Measurements from ENCODE around the gene SLX9.

Gene SLX9

GRCh38 chr21:44991538-44992483, 52.0 kb downstream of the SLX9 start:
- no peaks in the 10 kb centered on the region for H3K9me3 ChIP-seq (ENCODE audit: low read length)
- TF ChIP-seq EZH2 (IDR thresholded peaks at IDR 0.05; ENCODE audit: borderline replicate concordance, low read length), result no peak
- no peak for TF ChIP-seq CTCF (IDR thresholded peaks at IDR 0.05; ENCODE audit: low read length)
- H4K20me1 ChIP-seq (ENCODE audit: insufficient read depth, low read length), result no peaks in the 10 kb centered on the region
- no peak overlapping the region for H3K4me2 ChIP-seq (ENCODE audit: low read length)
- H3K4me1 ChIP-seq (ENCODE audit: insufficient read depth, low read length, severe bottlenecking), result no peaks in the 10 kb centered on the region
- H3K27ac ChIP-seq (ENCODE audit: low read depth, low read length, poor library complexity, severe bottlenecking), result no peak overlapping the region
- no peak overlapping the region for H3K9ac ChIP-seq (ENCODE audit: low read length)
- H3K27me3 ChIP-seq (ENCODE audit: insufficient read depth, low read length), result no peaks in the 10 kb centered on the region; the same call in 1 of the 2 replicates
- H3F3A ChIP-seq (ENCODE audit: insufficient read depth, low read length), result no peaks in the 10 kb centered on the region
- H3K36me3 ChIP-seq (ENCODE audit: insufficient read depth, low read length), result no peaks in the 10 kb centered on the region
- no peak overlapping the region for H3K4me3 ChIP-seq (ENCODE audit: low read depth, low read length, poor library complexity, severe bottlenecking)
- H3K79me2 ChIP-seq (ENCODE audit: insufficient read depth, low read length), result no peaks in the 10 kb centered on the region
- H2AFZ ChIP-seq (ENCODE audit: low read length), result no peak overlapping the region
- no peaks in the 10 kb centered on the region for H3K9me2 ChIP-seq (ENCODE audit: low read depth, low read length)

GRCh38 chr21:44992608-44993031, 52.8 kb downstream of the SLX9 start:
- no peak overlapping the region for H3K27ac ChIP-seq (ENCODE audit: low read depth, low read length, poor library complexity, severe bottlenecking)
- H3K4me3 ChIP-seq (ENCODE audit: low read depth, low read length, poor library complexity, severe bottlenecking), result no peak overlapping the region
- H3K4me2 ChIP-seq (ENCODE audit: low read length), result no peak overlapping the region
- H3K4me1 ChIP-seq (ENCODE audit: insufficient read depth, low read length, severe bottlenecking), result no peaks in the 10 kb centered on the region
- H3K79me2 ChIP-seq (ENCODE audit: insufficient read depth, low read length), result no peaks in the 10 kb centered on the region
- no peak overlapping the region for H3K9ac ChIP-seq (ENCODE audit: low read length)
- no peak for TF ChIP-seq CTCF (IDR thresholded peaks at IDR 0.05; ENCODE audit: low read length)
- TF ChIP-seq EZH2 (IDR thresholded peaks at IDR 0.05; ENCODE audit: borderline replicate concordance, low read length), result no peak
- H3K27me3 ChIP-seq (ENCODE audit: insufficient read depth, low read length), result no peaks in the 10 kb centered on the region; the same call in 1 of the 2 replicates
- no peaks in the 10 kb centered on the region for H3K9me2 ChIP-seq (ENCODE audit: low read depth, low read length)
- H3K36me3 ChIP-seq (ENCODE audit: insufficient read depth, low read length), result no peaks in the 10 kb centered on the region
- no peak overlapping the region for H2AFZ ChIP-seq (ENCODE audit: low read length)
- H3K9me3 ChIP-seq (ENCODE audit: low read length), result no peaks in the 10 kb centered on the region
- no peaks in the 10 kb centered on the region for H3F3A ChIP-seq (ENCODE audit: insufficient read depth, low read length)
- no peaks in the 10 kb centered on the region for H4K20me1 ChIP-seq (ENCODE audit: insufficient read depth, low read length)

GRCh38 chr21:44993321-44994046, 53.7 kb downstream of the SLX9 start:
- H3K79me2 ChIP-seq (ENCODE audit: insufficient read depth, low read length), result no peaks in the 10 kb centered on the region
- H4K20me1 ChIP-seq (ENCODE audit: insufficient read depth, low read length), result no peaks in the 10 kb centered on the region
- no peak overlapping the region for H3K4me2 ChIP-seq (ENCODE audit: low read length)
- no peak overlapping the region for H3K4me3 ChIP-seq (ENCODE audit: low read depth, low read length, poor library complexity, severe bottlenecking)
- H3K27me3 ChIP-seq (ENCODE audit: insufficient read depth, low read length), result no peaks in the 10 kb centered on the region; the same call in 1 of the 2 replicates
- no peaks in the 10 kb centered on the region for H3K9me2 ChIP-seq (ENCODE audit: low read depth, low read length)
- TF ChIP-seq CTCF (IDR thresholded peaks at IDR 0.05; ENCODE audit: low read length), result no peak
- TF ChIP-seq EZH2 (IDR thresholded peaks at IDR 0.05; ENCODE audit: borderline replicate concordance, low read length), result no peak
- H2AFZ ChIP-seq (ENCODE audit: low read length), result no peak overlapping the region
- no peak overlapping the region for H3K27ac ChIP-seq (ENCODE audit: low read depth, low read length, poor library complexity, severe bottlenecking)
- H3F3A ChIP-seq (ENCODE audit: insufficient read depth, low read length), result no peaks in the 10 kb centered on the region
- H3K4me1 ChIP-seq (ENCODE audit: insufficient read depth, low read length, severe bottlenecking), result no peaks in the 10 kb centered on the region
- no peak overlapping the region for H3K9ac ChIP-seq (ENCODE audit: low read length)
- no peaks in the 10 kb centered on the region for H3K9me3 ChIP-seq (ENCODE audit: low read length)
- H3K36me3 ChIP-seq (ENCODE audit: insufficient read depth, low read length), result no peaks in the 10 kb centered on the region
